NCI-H446 (cell line): ENCODE measurements around the gene ATP23.

Experiments
- DNase-seq, 2 experiments: peaks; one replicate each; lab custom pipeline; 2025; lab: John Stamatoyannopoulos, UW

Gene ATP23

DNA sequence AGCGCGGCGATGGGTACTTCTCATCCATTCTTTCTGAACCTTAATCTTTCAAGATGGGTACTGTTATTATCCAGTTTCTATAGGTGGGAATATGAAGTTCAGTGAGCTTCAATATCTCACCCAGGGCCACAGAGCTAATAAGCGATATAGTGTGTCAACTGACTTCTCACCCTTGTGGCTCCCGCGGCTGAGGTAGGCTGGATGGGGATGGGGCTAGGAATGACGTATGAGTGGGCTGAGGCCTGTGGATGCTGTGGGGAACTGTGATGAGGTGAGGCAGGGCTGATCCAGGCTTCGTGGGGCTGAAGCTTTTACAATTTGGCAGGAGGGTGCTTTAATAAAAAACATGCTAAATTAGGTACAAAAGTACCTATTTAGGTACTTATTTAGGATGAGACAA lies 32.9 kb upstream of the ATP23 start:
- DNase-seq: no peak

GRCh38 chr12:57909056-57909455 lies 32.3 kb upstream of the ATP23 start:
- no peak for DNase-seq

GRCh38 chr12:57909611-57910010 lies 31.8 kb upstream of the ATP23 start:
- DNase-seq: no peak

GRCh38 chr12:57918147-57918546 lies 23.2 kb upstream of the ATP23 start:
- DNase-seq: no peak

DNA sequence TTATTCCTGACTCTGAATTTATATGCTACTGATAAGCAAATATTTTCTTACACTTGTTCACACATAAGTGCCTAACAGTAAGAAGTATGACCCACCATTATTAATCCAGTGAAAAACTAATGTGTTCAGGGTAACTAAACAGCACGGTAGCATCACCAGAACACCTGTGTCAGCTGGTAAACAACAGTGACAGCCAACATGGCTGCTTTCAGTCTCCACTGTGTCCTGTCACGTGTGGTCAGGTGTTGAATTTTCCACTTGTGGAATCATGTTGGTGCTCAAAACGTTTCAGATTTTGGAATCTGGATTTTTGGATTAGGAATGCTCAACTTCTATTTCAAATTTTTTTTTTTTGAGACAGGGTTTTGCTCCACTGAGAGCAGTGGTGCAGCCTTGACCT lies 14.3 kb upstream of the ATP23 start:
- no peak for DNase-seq

- no peak for DNase-seq
Measured at GRCh38 chr12:57929092-57929830, 12.1 kb upstream of the ATP23 start.

- no peak for DNase-seq
Measured at GRCh38 chr12:57934819-57935218, 6.5 kb upstream of the ATP23 start.

DNA sequence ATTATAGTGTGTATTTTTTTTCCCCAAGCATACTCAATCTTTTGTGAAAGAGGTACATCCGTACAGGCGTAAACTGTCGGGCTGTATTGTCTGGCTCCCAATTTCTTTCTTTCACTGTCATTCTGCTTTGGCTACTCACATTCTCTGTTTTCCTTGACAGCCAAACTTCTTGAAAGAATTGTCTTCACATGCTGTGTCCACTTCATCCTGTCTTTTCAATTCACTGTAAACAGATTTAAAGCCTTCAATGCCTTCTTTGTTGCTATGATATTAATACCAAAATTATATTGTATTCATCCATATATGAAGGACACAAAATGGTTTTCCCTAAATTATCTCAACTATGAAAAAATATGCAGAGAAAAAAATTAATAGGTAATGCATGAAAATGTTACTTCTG lies 6.0 kb upstream of the ATP23 start:
- no peak for DNase-seq

GRCh38 chr12:57935839-57936512 lies 5.4 kb upstream of the ATP23 start:
- DNase-seq: peak; percentile 87 to 90

- DNase-seq: no peak
Measured at GRCh38 chr12:57936513-57936883, 4.9 kb upstream of the ATP23 start.

DNA sequence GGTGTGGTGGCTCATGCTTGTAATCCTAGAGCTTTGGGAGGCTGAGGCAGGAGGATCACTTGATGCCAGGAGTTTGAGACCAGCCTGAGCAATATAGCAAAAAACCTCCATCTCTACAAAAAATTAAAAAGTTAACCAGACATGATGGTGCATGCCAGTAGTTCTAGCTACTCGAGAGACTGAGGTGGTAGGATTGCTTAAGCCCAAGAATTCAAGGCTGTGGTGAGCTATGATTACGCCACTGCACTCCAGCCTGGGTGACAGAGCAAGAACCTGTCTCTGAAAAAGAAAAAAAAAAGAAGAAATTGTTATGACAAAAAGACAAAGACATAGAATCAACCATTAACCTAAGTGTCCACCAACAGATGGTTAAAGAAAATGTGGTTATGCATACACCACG lies 2.1 kb upstream of the ATP23 start:
- DNase-seq: no peak

GRCh38 chr12:57940052-57940914 lies 1.1 kb upstream of the ATP23 start:
- DNase-seq: no peak

DNA sequence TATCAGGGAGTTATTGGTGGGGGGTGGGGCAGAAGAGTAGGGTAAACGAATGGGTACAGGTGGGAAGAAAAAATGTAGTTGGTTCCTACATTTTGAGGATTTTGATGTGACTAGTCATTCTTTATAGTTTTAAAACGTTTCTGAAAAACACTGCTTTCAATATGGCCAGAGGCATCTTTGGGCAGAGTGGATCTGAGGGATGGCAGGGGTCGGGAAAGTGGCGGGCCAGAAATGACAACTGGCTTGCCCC lies 527 bp upstream of the ATP23 start:
- DNase-seq: no peak

DNA sequence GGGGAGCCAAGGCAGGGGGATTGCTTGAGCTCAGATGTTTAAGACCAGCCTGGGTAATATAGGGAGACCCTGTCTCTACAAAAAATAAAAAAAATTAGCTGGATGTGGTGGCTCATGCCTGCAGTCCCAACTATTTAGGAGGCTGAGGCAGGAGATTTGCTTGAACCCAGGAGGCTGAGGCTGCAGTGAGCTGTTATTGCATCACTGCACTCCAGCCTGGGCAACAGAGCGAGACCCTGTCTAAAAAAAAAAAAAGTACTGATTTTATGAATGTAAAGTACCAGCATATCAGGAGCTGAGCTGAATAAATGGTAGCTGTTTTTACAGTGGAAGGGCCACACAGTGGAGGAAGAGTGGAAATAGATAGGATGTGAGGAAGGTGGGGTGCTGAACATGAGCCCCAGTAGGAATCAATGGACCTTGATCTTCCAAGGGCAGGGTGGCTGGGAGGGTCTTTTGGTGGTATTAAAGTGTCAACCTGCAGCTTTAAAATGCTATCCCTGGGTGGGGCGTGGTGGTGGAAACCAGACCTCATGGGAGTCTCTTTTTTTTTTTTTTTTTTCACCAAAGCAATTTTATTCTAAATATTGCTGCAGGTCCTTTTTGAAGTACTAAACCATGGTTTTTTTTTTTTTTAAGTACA lies 2.2 kb downstream of the ATP23 start:
- DNase-seq: no peak

DNA sequence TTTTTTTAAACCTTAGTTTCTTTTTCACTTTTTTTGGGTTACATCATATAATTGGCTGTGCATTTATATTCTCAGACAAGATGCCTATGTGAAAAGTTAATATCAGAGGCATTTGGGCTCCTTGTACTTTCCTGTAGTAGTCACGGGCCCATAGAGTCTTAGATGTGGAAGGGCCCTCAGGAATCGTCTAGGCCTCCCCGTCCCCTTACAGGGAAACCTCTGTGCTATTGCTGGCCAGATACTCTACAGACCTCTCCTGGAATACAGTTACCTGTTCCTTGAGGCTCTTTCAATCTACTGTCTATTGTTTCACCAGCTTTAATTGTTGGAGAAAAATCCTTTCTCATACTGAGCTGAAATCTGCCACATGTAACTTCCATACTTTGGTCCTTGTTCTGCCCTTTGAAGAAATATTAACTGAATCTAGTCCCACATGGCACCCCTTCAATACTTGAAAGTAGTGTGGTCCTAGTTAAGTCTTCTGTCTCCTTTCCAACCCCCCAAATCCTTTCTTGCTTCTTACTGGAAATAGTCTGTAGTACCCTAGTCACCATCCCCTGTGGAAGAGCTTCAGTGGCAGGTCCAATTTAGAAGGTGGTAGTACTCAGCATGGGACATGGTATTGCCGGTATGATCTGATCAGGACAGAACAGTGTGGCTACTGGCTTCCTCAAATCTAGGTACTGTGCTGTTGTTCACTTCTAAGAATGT lies 3.1 kb downstream of the ATP23 start:
- DNase-seq: no peak

GRCh38 chr12:57952766-57953165 lies 11.4 kb downstream of the ATP23 start:
- DNase-seq: no peak

- no peak for DNase-seq
Measured at GRCh38 chr12:57954768-57955167, 13.4 kb downstream of the ATP23 start.

- no peak for DNase-seq
Measured at GRCh38 chr12:57958061-57958657, 16.8 kb downstream of the ATP23 start.

DNA sequence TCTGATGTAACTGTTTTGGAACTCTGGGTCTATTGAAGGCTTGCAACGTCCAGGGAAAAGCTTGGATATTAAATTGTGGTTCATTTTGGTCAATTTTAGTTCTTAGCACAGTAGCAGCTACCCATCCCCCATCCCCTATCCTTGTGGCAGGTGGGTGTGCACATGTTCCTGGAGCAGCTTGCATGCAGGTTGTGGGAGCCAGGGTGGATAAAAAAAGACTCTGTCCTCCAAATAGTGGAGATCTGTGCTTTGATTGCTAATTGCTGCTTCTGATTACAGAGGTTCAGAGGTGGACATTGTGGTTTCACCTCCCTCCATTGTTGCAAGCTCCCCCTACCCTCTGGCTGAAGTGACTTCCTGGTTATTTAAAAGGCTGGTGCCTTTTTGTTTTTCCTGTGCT lies 23.1 kb downstream of the ATP23 start:
- DNase-seq: no peak

DNA sequence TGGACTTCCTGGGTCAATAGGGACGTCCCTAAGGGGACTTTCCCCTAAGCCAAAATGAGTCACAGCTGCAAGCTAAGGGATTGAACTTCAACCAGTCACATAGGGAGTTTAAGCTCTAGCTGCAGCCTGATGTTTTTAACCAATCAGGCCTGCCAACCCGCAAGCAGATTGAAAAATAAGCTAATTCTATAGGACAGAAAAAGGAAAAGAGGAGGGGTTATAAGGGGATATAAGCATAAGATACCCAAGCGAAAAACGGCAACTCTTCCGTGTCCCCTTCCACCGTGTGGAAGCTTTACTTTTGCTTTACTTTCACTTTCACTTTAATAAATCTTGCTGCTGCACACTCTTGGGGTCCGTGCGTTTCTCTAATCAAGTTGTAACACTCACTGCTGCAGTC lies 24.4 kb downstream of the ATP23 start:
- DNase-seq: no peak

DNA sequence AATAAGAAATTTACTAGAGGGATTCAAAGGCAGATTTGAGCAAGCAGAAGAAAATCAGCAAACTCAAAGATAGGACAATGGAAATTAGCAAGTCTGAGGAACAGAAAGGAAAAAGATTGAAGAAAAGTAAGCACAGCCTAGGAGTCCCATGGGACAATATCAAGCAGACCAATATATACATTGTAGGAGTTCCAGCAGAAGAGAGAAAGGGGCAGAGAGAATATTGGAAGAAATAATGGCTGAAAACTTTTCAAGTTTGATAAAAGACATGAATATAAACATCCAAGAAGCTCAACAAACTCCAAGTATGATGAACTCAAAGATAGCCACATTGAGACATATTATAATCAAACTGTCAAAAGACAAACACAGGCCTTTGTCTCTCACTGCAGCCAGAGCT lies 25.2 kb downstream of the ATP23 start:
- DNase-seq: no peak
